HG02970 (cell line): ENCODE measurements around the gene CMTM2.
A peak's percentile ranks its signal among the peaks of the same experiment; 100 is the strongest.
"Not testable (repeated sequence)": the region's sequence is repeated elsewhere in the genome, so short reads cannot be mapped to it uniquely, and the experiment has no call there.

Experiments
- ATAC-seq: cut with Tn5 transposase; IDR thresholded peaks from one replicate; pipeline ENCODE4 v1.9.1; 2021; ENCODE audit warnings: mild to moderate bottlenecking, moderate library complexity, moderate number of reproducible peaks; ENCODE audit not compliant: unreplicated experiment, low FRiP score

The CMTM2 gene

GRCh38 chr16:66605177-66605978 lies 26.1 kb downstream of the CMTM2 start:
- peak; percentile 6 for ATAC-seq

DNA sequence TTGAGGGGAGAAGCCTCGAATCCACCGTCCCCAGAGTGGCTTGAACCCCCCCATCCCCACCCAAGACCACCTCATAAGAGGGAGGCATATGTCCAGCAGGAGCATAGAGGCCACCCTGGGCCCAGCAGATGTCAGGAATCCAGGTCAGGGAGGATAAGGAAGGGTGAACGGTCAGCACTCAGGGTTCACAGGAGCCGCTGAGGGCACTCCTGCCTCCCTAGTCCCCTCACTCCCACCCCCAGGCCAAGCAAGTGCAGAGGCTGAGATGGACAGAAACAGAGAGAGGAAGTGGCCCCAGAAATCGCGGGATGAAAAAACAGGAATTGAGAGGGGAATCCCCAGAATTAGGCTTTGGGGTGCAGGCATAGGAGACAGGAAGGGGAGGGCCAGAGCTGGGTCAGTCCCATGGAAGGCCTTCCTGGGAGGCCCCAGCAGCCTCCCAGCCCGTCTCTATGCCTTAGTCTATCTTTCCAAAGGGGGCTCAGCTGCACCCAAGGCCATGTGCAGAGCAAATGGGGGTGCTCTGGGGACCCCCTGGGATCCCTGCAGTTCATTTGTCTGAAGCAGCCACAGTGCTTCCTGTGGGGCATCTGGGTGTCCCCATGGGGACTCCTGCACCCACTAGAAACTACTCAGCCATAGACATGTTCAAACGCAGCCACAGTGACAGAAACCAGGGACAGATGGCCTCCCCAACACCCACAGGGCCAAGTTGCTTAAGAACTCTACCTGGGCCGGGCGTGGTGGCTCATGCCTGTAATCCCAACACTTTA lies 26.9 kb downstream of the CMTM2 start:
- no peak for ATAC-seq

DNA sequence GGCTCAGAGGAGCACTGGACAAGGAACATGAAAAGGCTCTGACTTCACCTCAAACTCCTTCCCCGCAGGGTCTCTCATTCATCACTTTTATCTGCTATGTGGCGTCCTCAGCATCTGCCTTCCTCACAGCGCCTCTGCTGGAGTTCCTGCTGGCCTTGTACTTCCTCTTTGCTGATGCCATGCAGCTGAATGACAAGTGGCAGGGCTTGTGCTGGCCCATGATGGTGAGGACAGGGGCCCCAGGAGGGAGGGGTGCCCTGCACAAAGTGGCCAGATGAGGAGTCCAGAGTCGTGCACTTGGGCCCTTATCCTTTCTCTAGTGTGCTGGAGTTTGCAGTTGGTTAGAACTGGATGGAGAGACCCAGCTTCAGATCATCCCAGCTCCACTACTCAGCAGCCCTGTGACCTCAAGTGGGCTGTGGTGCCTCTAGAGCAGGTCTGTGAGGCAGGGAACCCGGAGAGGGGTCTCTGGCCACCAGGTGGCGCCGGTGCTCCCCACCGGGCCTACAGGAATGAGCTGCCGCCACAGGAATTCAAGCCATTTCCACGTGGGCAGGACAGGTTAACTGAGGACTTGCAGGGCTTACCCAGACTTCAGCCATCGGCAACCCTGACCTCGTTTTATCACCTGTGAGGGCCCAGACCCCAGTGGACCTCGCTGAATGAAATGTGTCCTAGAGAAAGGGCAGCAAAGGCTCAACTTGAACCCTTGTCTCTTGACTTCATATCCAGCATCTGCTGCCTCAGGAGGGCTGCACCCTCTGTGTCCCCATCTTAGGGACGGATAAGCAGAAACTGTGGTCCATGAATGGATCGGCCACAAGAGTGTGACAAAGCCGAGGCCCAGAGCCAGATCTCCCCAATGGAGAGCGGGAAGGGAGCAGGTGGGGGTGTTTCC lies 29.2 kb downstream of the CMTM2 start:
- ATAC-seq = no peak

DNA sequence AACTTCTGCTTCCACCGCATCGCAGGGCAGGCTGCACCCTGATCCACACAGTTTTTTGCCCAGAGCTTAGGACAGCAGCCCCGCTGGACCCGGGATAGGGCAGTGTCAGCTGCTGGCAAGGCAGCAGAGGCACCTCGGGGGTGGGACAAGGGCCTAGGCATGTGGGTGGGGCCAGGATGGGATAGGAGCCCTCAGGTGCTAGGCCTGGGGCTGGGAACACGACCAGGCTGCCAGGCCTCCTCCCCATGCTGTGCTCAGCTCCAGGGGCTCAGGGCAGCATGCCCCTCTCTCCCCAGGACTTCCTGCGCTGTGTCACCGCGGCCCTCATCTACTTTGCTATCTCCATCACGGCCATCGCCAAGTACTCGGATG lies 29.9 kb downstream of the CMTM2 start:
- ATAC-seq = no peak

DNA sequence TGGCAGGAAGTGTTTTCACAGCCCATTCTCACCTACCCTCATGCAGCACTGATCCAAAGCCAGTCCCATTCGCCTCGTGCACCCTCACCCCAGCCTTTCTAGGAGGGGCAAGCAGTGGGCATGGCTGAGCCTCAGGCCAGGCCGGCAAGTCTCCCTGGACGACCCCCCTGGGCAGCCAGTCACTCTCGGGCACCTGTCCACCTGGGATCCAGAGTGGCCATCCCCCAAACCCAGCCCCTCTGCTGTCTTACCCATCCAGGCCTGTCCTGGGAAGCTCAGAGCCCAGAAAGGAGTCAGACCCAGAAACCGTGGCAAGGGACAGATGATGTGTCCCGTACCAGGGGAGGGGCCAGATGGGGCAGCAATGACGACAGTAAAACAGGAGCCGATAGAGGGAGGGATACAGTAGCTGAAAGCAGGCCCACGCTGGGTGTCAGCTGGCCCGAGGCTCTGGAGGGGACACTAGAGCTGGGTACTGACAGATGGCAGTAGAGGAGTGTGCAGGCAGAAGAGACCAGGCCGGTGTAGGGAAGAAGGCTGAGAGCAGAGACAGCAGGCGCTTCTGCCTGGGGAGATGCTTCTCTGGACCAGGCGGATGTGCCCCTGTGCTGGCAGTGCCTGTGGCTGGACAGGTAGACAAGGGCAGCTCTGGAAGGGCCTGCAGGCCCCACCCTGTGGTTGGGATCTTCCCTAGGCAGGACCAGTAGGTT lies 31.0 kb downstream of the CMTM2 start:
- no peak for ATAC-seq

- not testable (repeated sequence) for ATAC-seq
These were observed 32.6 kb downstream of the CMTM2 start for GRCh38 chr16:66611911-66612310.

- no peak for ATAC-seq
These were observed 33.2 kb downstream of the CMTM2 start for GRCh38 chr16:66612422-66612821.

- no peak for ATAC-seq
These were observed 35.0 kb downstream of the CMTM2 start for GRCh38 chr16:66614161-66614802.

GRCh38 chr16:66616169-66616568 lies 36.9 kb downstream of the CMTM2 start:
- no peak for ATAC-seq

GRCh38 chr16:66616592-66616991 lies 37.3 kb downstream of the CMTM2 start:
- ATAC-seq = no peak

- ATAC-seq = no peak
These were observed 37.8 kb downstream of the CMTM2 start for GRCh38 chr16:66617010-66617434.

- no peak for ATAC-seq
These were observed 38.5 kb downstream of the CMTM2 start for GRCh38 chr16:66617728-66618127.

GRCh38 chr16:66618588-66619375 lies 39.5 kb downstream of the CMTM2 start:
- ATAC-seq = no peak

- no peak for ATAC-seq
These were observed 40.5 kb downstream of the CMTM2 start for GRCh38 chr16:66619534-66620428.

- ATAC-seq = no peak
These were observed 41.1 kb downstream of the CMTM2 start for GRCh38 chr16:66620429-66620795.

DNA sequence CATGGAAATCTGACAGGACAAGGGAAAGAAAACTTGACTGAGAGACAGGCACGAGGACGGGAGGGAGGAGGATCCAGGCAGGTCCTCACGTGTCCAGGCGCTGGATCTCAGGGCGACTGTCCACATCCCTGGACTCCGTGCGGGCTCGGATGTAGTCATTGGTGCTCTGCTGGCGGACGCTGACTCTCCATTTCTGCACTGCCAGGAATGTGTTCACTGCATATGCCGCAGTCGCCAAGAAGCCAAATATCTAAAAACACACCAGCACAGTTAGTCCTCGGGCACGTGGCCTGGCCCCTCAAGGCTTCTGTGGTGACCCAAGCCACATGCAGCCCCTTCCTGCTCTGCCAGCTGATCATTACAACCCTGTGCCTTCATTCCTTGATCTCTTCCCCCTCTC lies 42.7 kb downstream of the CMTM2 start:
- ATAC-seq = no peak

DNA sequence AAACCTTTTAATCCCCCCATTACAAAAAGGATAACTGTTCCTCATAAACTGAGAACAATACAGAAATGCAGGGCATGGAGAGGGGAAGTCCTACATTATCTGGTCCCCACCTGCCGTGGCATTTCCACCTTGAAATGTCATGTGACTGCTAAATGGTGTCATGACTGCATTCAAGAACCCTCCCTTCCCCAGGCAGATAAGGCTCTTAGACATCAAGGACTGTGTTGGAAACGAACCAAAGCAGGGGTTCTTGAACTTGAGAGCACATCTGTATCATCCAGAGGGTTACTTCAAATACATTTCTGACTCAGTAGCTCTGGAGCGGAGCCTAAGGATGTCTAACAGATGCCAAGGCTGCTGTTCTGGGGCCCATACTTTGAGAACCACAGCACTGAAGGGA lies 43.6 kb downstream of the CMTM2 start:
- no peak for ATAC-seq

DNA sequence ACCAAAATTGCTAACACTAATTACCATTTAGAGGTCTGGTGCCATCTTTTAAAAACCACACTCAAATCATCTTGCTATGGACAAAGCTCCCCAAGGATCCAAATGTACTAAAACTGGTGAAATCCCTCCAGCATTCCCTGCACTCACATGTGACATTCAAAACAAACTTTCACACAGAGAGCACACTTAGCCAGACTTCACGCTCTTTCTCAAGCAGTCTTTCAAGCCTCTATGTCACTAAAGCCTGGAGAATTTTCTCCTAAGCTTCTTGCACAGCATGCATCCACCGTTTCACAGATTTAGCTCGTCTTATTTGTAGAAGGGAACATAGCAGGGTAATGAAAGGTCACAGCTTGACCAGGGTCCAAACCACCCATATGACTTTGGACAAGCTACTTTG lies 44.5 kb downstream of the CMTM2 start:
- ATAC-seq = no peak
